Panc1 (cell line): ENCODE measurements around the gene TMA16.

Experiments
- POLR2AphosphoS5 ChIP-seq: IDR thresholded peaks from 2 replicates; pipeline ENCODE4 v1.6.1; 2012; ENCODE audit warnings: mild to moderate bottlenecking, low read depth, low read length, moderate library complexity
- REST ChIP-seq, 2 experiments: IDR thresholded peaks; 2 replicates each; pipeline ENCODE4 v1.6.1; 2011 to 2012; ENCODE audit warnings: low read depth in 2 of 2, control low read depth in 1 of 2, low read length in 1 of 2, mild to moderate bottlenecking in 1 of 2, moderate library complexity in 1 of 2; ENCODE audit not compliant: insufficient read depth in 1 of 2
- SIN3A ChIP-seq: IDR thresholded peaks from 2 replicates; pipeline ENCODE4 v1.6.1; 2012; ENCODE audit warnings: low read depth, mild to moderate bottlenecking, low read length, moderate library complexity, borderline replicate concordance; ENCODE audit not compliant: insufficient read depth
- TCF7L2 ChIP-seq: IDR thresholded peaks from 2 replicates; pipeline ENCODE4 v1.6.1; 2011; ENCODE audit warnings: mild to moderate bottlenecking, low read depth, low read length, inconsistent platforms
- TF ChIP-seq, protein P1 (sequence below): fragments of 450-650 bp; IDR thresholded peaks from 2 replicates; pipeline ENCODE4 v1.5.1; 2017; ENCODE audit warnings: mild to moderate bottlenecking

DNA sequence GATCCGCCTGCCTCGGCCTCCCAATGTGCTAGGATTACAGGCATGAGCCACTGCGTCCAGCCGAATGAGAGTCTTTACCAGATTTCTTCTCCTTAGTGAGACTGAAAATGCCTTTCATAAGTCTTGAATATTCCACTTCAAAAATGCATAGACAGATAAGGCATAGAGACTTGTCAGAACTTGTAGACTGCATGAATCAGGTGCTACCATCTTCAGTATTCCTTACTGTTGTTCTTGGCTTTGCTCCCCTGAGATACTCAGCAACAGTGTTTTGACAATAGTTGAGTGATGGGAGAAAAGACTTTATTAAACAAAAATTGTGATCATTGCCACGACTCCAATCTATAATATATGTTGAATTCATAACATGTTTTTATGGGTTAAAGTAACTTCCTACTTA is 31.9 kb upstream of the TMA16 start:
- TF ChIP-seq, protein P1, sequence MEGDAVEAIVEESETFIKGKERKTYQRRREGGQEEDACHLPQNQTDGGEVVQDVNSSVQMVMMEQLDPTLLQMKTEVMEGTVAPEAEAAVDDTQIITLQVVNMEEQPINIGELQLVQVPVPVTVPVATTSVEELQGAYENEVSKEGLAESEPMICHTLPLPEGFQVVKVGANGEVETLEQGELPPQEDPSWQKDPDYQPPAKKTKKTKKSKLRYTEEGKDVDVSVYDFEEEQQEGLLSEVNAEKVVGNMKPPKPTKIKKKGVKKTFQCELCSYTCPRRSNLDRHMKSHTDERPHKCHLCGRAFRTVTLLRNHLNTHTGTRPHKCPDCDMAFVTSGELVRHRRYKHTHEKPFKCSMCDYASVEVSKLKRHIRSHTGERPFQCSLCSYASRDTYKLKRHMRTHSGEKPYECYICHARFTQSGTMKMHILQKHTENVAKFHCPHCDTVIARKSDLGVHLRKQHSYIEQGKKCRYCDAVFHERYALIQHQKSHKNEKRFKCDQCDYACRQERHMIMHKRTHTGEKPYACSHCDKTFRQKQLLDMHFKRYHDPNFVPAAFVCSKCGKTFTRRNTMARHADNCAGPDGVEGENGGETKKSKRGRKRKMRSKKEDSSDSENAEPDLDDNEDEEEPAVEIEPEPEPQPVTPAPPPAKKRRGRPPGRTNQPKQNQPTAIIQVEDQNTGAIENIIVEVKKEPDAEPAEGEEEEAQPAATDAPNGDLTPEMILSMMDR, result no peak
- TF ChIP-seq POLR2AphosphoS5 (no peak), REST (IDR thresholded peaks at IDR 0.05; ENCODE audit: insufficient read depth in 1 of 2, low read depth in 2 of 2, low read length in 1 of 2) (no peak), SIN3A (no peak), TCF7L2 (no peak)
